ENCODE results near the gene SRRD.
"Not testable (repeated sequence)": the region's sequence is repeated elsewhere in the genome, so short reads cannot be mapped to it uniquely, and the experiment has no call there.

Gene SRRD

GRCh38 chr22:26437694-26438392 lies 45.8 kb upstream of the SRRD start:
- peaks cover 1% of the 10 kb centered on the region for H3K4me1 ChIP-seq (ENCODE audit: low read depth, poor library complexity, severe bottlenecking)
- no peak for TF ChIP-seq CTCF (conservative IDR thresholded peaks at IDR 0.05; ENCODE audit: low read depth, low read length)
- H4K20me1 ChIP-seq (ENCODE audit: insufficient read depth): no peaks in the 10 kb centered on the region
- no peaks in the 10 kb centered on the region for H3K79me2 ChIP-seq (ENCODE audit: insufficient read depth, low read depth)
- H3K27me3 ChIP-seq (ENCODE audit: insufficient read depth, low read depth): no peaks in the 10 kb centered on the region
- no peak overlapping the region for H2AFZ ChIP-seq (ENCODE audit: low read depth)
- no peak overlapping the region for H3K4me3 ChIP-seq (IDR thresholded peaks at IDR 0.05; ENCODE audit: insufficient read depth, low read depth, low read length)
- H3K36me3 ChIP-seq (ENCODE audit: insufficient read depth): no peaks in the 10 kb centered on the region
- no peak overlapping the region for H3K9ac ChIP-seq
- H3K4me2 ChIP-seq: no peak overlapping the region
- H3K27ac ChIP-seq: no peak overlapping the region

GRCh38 chr22:26438776-26439175 lies 44.9 kb upstream of the SRRD start:
- not testable (repeated sequence) for H4K20me1 ChIP-seq (ENCODE audit: insufficient read depth); H3K36me3 ChIP-seq (ENCODE audit: insufficient read depth); H3K4me1 ChIP-seq (ENCODE audit: low read depth, poor library complexity, severe bottlenecking); H3K4me3 ChIP-seq (IDR thresholded peaks at IDR 0.05; ENCODE audit: insufficient read depth, low read depth, low read length); H3K27me3 ChIP-seq (ENCODE audit: insufficient read depth, low read depth); H3K79me2 ChIP-seq (ENCODE audit: insufficient read depth, low read depth); H3K27ac ChIP-seq; H3K9ac ChIP-seq; H2AFZ ChIP-seq (ENCODE audit: low read depth); H3K4me2 ChIP-seq

GRCh38 chr22:26439559-26439958 lies 44.1 kb upstream of the SRRD start:
- Histone ChIP-seq H3K4me2 (no peak overlapping the region), H3K27ac (no peak overlapping the region), H4K20me1 (ENCODE audit: insufficient read depth) (no peaks in the 10 kb centered on the region), H3K27me3 (ENCODE audit: insufficient read depth, low read depth) (no peaks in the 10 kb centered on the region), H3K79me2 (ENCODE audit: insufficient read depth, low read depth) (no peaks in the 10 kb centered on the region), H3K4me3 (IDR thresholded peaks at IDR 0.05; ENCODE audit: insufficient read depth, low read depth, low read length) (no peak overlapping the region), H2AFZ (ENCODE audit: low read depth) (no peak overlapping the region), H3K9ac (no peak overlapping the region), H3K4me1 (ENCODE audit: low read depth, poor library complexity, severe bottlenecking) (no peaks in the 10 kb centered on the region), H3K36me3 (ENCODE audit: insufficient read depth) (no peaks in the 10 kb centered on the region)
- TF ChIP-seq CTCF (conservative IDR thresholded peaks at IDR 0.05; ENCODE audit: low read depth, low read length): no peak

GRCh38 chr22:26442086-26442756 lies 41.5 kb upstream of the SRRD start:
- no peak for TF ChIP-seq CTCF (conservative IDR thresholded peaks at IDR 0.05; ENCODE audit: low read depth, low read length)
- Histone ChIP-seq H3K9ac (no peak overlapping the region), H3K27ac (no peak overlapping the region), H3K27me3 (ENCODE audit: insufficient read depth, low read depth) (no peaks in the 10 kb centered on the region), H3K4me3 (IDR thresholded peaks at IDR 0.05; ENCODE audit: insufficient read depth, low read depth, low read length) (no peak overlapping the region), H4K20me1 (ENCODE audit: insufficient read depth) (no peaks in the 10 kb centered on the region), H3K4me2 (no peak overlapping the region), H2AFZ (ENCODE audit: low read depth) (no peak overlapping the region), H3K36me3 (ENCODE audit: insufficient read depth) (no peaks in the 10 kb centered on the region), H3K79me2 (ENCODE audit: insufficient read depth, low read depth) (no peaks in the 10 kb centered on the region), H3K4me1 (ENCODE audit: low read depth, poor library complexity, severe bottlenecking) (no peaks in the 10 kb centered on the region)
